MM.1S (cell line): Measurements from ENCODE around the gene ZAP70.

Experiments
- EZH2phosphoT487 ChIP-seq: fragments of 300-600 bp; sonication (generic); IDR thresholded peaks from 2 replicates; pipeline ENCODE4 v1.6.1; 2018; ENCODE audit warnings: antibody characterized with exemption, low read length
- TF ChIP-seq, protein P1 (sequence below): fragments of 300-600 bp; sonication (generic); IDR thresholded peaks from 2 replicates; pipeline ENCODE4 v1.5.1; 2016; ENCODE audit warnings: antibody characterized with exemption, low read length, mixed read lengths

GRCh38 chr2:97754690-97755346, 41.4 kb downstream of the ZAP70 start:
- TF ChIP-seq, protein P1, sequence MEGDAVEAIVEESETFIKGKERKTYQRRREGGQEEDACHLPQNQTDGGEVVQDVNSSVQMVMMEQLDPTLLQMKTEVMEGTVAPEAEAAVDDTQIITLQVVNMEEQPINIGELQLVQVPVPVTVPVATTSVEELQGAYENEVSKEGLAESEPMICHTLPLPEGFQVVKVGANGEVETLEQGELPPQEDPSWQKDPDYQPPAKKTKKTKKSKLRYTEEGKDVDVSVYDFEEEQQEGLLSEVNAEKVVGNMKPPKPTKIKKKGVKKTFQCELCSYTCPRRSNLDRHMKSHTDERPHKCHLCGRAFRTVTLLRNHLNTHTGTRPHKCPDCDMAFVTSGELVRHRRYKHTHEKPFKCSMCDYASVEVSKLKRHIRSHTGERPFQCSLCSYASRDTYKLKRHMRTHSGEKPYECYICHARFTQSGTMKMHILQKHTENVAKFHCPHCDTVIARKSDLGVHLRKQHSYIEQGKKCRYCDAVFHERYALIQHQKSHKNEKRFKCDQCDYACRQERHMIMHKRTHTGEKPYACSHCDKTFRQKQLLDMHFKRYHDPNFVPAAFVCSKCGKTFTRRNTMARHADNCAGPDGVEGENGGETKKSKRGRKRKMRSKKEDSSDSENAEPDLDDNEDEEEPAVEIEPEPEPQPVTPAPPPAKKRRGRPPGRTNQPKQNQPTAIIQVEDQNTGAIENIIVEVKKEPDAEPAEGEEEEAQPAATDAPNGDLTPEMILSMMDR, result no peak
- no peak for TF ChIP-seq EZH2phosphoT487
